ENCODE data around the gene CACNA1B. TPM values are rescaled to one million over a fixed set of nuclear protein-coding genes. Genes with fewer than 3 reads are reported as not detected.

CACNA1B gene
- total and polyA plus RNA-seq, 2 of the 13 experiments (the other 11 are each of a cell fraction or from before 2014, with no cell fraction given), result under 0.01 to 0.04 TPM

DNA sequence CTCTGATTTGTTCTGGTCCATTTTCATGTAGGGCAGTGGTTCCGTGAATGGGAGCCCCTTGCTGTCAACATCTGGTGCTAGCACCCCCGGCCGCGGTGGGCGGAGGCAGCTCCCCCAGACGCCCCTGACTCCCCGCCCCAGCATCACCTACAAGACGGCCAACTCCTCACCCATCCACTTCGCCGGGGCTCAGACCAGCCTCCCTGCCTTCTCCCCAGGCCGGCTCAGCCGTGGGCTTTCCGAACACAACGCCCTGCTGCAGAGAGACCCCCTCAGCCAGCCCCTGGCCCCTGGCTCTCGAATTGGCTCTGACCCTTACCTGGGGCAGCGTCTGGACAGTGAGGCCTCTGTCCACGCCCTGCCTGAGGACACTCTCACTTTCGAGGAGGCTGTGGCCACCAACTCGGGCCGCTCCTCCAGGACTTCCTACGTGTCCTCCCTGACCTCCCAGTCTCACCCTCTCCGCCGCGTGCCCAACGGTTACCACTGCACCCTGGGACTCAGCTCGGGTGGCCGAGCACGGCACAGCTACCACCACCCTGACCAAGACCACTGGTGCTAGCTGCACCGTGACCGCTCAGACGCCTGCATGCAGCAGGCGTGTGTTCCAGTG, 244.0 kb downstream of the CACNA1B start:
- WGBS (ENCODE audit: low lambda C conversion rate), result 29% methylated on average over 16 of the region's 32 CpGs
- no peak overlapping the region for H2AFZ ChIP-seq (ENCODE audit: low read length)
- no peak for ATAC-seq
- ChIA-PET POLR2A (no interaction called here), CTCF (ENCODE audit: low intra/inter-chr PET ratio, low total read pairs) (no interaction called here)
- in situ Hi-C loops (cut with HindIII; ENCODE audit: extremely low pct_ligation_motif_present, low pct_unique_long_range_greater_than_20kb), result no loop called here
- peaks cover 3 to 49% of the 10 kb centered on the region in 2 experiments; a peak in 3 of 5 replicates for H3K27me3 ChIP-seq (ENCODE audit: control insufficient read depth in 1 of 2, insufficient read depth in 2 of 2, low read length in 2 of 2)
- no peaks in the 10 kb centered on the region for H3K36me3 ChIP-seq (replicated peaks in 1 of 2; ENCODE audit: control insufficient read depth in 1 of 2, insufficient read depth in 2 of 2, low read length in 2 of 2)
- no peak overlapping the region for H3K4me2 ChIP-seq (ENCODE audit: low read depth, low read length)
- no peak overlapping the region for H3K27ac ChIP-seq (ENCODE audit: extremely low read length, insufficient read depth, low read length)
- H3K4me3 ChIP-seq (replicated peaks in 1 of 3; ENCODE audit: insufficient read depth in 1 of 3, low read depth in 2 of 3, low read length in 3 of 3), result no peak overlapping the region
- intact Hi-C loops (cut with micrococcal nuclease; ENCODE audit: unreplicated experiment), result no loop called here
- no peak for DNase-seq (ENCODE audit: low spot score)
- H3K79me2 ChIP-seq (ENCODE audit: insufficient read depth, low read length), result no peaks in the 10 kb centered on the region
- FAIRE-seq, result no peak
- H3K9ac ChIP-seq (ENCODE audit: insufficient read depth, low read depth, low read length), result no peak overlapping the region
- 0 out of 2 replicates have a peak, but pooled peaks cover 2% of the 10 kb centered on the region for H4K20me1 ChIP-seq (ENCODE audit: insufficient read depth, low read length)
- H3K4me1 ChIP-seq (ENCODE audit: insufficient read depth, low read length), result no peaks in the 10 kb centered on the region
- no peaks in the 10 kb centered on the region; the same call in 1 of the 2 replicates for H3K9me3 ChIP-seq (ENCODE audit: low read length)
- no TSS peak for BruUV-seq (replicated peaks)
- TF ChIP-seq HOXA5 (CRISPR knock-in tag; IDR thresholded peaks at IDR 0.05) (no peak), CC2D1A (CRISPR knock-in tag; IDR thresholded peaks at IDR 0.05) (no peak), MATR3 (CRISPR knock-in tag; IDR thresholded peaks at IDR 0.05) (no peak), ZMAT3 (CRISPR knock-in tag; conservative IDR thresholded peaks at IDR 0.05) (no peak), ELF4 (CRISPR knock-in tag; IDR thresholded peaks at IDR 0.05; ENCODE audit: borderline replicate concordance) (no peak), AFF4 (CRISPR knock-in tag; IDR thresholded peaks at IDR 0.05) (no peak), ZNF629 (CRISPR knock-in tag; conservative IDR thresholded peaks at IDR 0.05) (no peak), GATA4 (IDR thresholded peaks at IDR 0.05; ENCODE audit: borderline replicate concordance, low read depth) (no peak), ZFY (CRISPR knock-in tag; IDR thresholded peaks at IDR 0.05) (no peak), ZNF354B (CRISPR knock-in tag; IDR thresholded peaks at IDR 0.05) (no peak), ZNF891 (CRISPR knock-in tag; IDR thresholded peaks at IDR 0.05) (no peak), MED1 (CRISPR knock-in tag; IDR thresholded peaks at IDR 0.05) (no peak), ZNF747 (CRISPR knock-in tag; IDR thresholded peaks at IDR 0.05; ENCODE audit: borderline replicate concordance) (no peak)
- TF ChIP-seq, protein P1, sequence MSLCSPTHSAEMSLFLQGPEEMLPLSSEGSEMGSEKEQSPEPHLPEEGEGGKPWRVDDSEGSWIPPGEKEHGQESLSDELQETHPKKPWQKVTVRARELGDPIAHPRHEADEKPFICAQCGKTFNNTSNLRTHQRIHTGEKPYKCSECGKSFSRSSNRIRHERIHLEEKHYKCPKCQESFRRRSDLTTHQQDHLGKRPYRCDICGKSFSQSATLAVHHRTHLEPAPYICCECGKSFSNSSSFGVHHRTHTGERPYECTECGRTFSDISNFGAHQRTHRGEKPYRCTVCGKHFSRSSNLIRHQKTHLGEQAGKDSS (CRISPR knock-in tag; IDR thresholded peaks at IDR 0.05; ENCODE audit: borderline replicate concordance, low read depth), result no peak
- TF ChIP-seq, protein P2, sequence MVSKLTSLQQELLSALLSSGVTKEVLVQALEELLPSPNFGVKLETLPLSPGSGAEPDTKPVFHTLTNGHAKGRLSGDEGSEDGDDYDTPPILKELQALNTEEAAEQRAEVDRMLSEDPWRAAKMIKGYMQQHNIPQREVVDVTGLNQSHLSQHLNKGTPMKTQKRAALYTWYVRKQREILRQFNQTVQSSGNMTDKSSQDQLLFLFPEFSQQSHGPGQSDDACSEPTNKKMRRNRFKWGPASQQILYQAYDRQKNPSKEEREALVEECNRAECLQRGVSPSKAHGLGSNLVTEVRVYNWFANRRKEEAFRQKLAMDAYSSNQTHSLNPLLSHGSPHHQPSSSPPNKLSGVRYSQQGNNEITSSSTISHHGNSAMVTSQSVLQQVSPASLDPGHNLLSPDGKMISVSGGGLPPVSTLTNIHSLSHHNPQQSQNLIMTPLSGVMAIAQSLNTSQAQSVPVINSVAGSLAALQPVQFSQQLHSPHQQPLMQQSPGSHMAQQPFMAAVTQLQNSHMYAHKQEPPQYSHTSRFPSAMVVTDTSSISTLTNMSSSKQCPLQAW (CRISPR knock-in tag; IDR thresholded peaks at IDR 0.05), result no peak
- TF ChIP-seq, protein P3, sequence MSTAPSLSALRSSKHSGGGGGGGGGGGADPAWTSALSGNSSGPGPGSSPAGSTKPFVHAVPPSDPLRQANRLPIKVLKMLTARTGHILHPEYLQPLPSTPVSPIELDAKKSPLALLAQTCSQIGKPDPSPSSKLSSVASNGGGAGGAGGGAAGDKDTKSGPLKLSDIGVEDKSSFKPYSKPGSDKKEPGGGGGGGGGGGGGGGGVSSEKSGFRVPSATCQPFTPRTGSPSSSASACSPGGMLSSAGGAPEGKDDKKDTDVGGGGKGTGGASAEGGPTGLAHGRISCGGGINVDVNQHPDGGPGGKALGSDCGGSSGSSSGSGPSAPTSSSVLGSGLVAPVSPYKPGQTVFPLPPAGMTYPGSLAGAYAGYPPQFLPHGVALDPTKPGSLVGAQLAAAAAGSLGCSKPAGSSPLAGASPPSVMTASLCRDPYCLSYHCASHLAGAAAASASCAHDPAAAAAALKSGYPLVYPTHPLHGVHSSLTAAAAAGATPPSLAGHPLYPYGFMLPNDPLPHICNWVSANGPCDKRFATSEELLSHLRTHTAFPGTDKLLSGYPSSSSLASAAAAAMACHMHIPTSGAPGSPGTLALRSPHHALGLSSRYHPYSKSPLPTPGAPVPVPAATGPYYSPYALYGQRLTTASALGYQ (CRISPR knock-in tag; IDR thresholded peaks at IDR 0.05), result no peak

Data from HepG2 (cell line).